Urothelium cell line (cell line): ENCODE results near the gene PGPEP1.

Source experiments
- DNase-seq: peaks from one replicate; pipeline ENCODE4 v3.0.0; 2011; ENCODE audit warnings: low spot score, mixed read lengths
- FAIRE-seq: peaks from 2 replicates; lab custom pipeline; 2011; peaks lifted over from hg19 to GRCh38; lab: Jason Lieb, UNC

The PGPEP1 gene

GRCh38 chr19:18417250-18418028 lies 77.0 kb downstream of the PGPEP1 start:
- FAIRE-seq (no peak), DNase-seq (peak; percentile 81)

GRCh38 chr19:18418029-18418482 lies 77.7 kb downstream of the PGPEP1 start:
- DNase-seq (no peak), FAIRE-seq (no peak)

DNA sequence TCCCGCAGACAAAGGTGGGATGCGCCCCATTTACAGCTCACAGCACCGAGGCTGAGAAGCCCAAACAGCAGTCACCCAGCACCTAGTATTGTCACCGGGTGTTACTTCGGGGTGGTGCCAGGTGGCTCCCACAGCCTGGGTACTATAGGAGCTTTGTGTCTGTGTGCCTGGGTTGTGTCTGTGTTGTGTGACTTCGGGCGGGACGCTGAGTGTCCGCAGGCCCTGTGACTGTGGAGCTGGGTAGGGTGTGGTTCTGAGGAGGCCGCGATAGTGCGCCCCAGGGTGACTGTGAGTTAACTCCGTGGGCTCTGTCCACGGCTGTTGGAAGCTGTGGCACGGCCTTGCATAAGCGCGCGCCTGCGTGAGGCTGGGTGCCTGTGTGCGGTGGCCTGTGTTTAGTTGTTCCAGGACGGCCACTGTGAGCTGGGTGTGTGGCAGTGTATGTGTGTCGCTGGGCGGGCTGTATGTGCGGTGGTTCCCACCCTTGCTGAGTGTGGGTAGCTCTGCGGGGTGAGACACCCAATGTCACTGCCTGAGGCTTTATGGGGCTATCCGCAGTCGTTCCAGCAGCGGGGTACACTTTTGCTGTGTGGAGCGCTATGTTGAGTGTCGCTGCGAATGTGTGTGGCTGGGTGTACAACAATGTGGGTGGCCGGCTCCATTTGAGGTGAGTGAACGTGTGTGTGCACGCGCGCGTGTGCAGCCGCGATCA lies 78.2 kb downstream of the PGPEP1 start:
- DNase-seq = no peak

GRCh38 chr19:18419195-18419698 lies 78.8 kb downstream of the PGPEP1 start, which contains the start of gene SSBP4:
Gene SSBP4 (plus strand): TSS chr19:18419398. CDS start chr19:18419649, 251 bp downstream.
- DNase-seq (peak; percentile 84), FAIRE-seq (no peak)

More for the DNA sequence above, 78.2 kb downstream of the PGPEP1 start:
- FAIRE-seq = no peak
